ENCODE results near the gene ATF7IP2. TPM values are rescaled to one million over a fixed set of nuclear protein-coding genes. Genes with fewer than 3 reads are reported as not detected.

The ATF7IP2 gene
- total and polyA plus RNA-seq, 10 of the 15 experiments (the other 5 are each of a cell fraction or from before 2014, with no cell fraction given): 24.6 to 82.1 (median 51.9) TPM

GRCh38 chr16:10497132-10498101, 111.6 kb downstream of the ATF7IP2 start:
- 46% methylated on average over 13 of the region's 13 CpGs for WGBS (ENCODE audit: insufficient coverage, insufficient replicate concordance, low lambda C conversion rate, missing lambda C conversion rate)
- peaks cover 3% of the 10 kb centered on the region; the same call in 2 of the 3 replicates for H3K9me3 ChIP-seq (replicated peaks; ENCODE audit: control insufficient read depth, insufficient read depth, low read length)
- no peak overlapping the region for H3K4me3 ChIP-seq
- SMC1A ChIA-PET (ENCODE audit: uncharacterized antibody, unreplicated experiment): interaction anchor here (0.6 to 1.9 kb wide), 4 partner anchors 25 to 350 kb away, joined by 3 to 6 read pairs (median 3); no protein-coding TSS in a partner anchor
- no peak for TF ChIP-seq SRF (IDR thresholded peaks at IDR 0.05; ENCODE audit: low read depth in 2 of 2, low read length in 2 of 2)
- no peak for TF ChIP-seq RAD21 (IDR thresholded peaks at IDR 0.05; ENCODE audit: insufficient read depth, low read depth, low read length)
- TF ChIP-seq MXI1 (IDR thresholded peaks at IDR 0.05; ENCODE audit: low read depth, low read length): no peak
- no peak for TF ChIP-seq ESRRA (IDR thresholded peaks at IDR 0.05; ENCODE audit: low read length)
- no peak for TF ChIP-seq SPI1 (IDR thresholded peaks at IDR 0.05; ENCODE audit: borderline replicate concordance, insufficient read depth, low read depth, low read length)
- TF ChIP-seq POLR2AphosphoS5 (IDR thresholded peaks at IDR 0.05; ENCODE audit: low read length): no peak
- no peak for TF ChIP-seq E4F1 (IDR thresholded peaks at IDR 0.05; ENCODE audit: borderline replicate concordance, partially characterized antibody)
- no peak for TF ChIP-seq STAT1 (conservative IDR thresholded peaks at IDR 0.05)
- TF ChIP-seq NFIC (IDR thresholded peaks at IDR 0.05; ENCODE audit: low read depth, low read length): no peak
- no peak for TF ChIP-seq NBN (IDR thresholded peaks at IDR 0.05)
- TF ChIP-seq RCOR1 (conservative IDR thresholded peaks at IDR 0.05; ENCODE audit: low read depth, low read length): no peak
- no peak for TF ChIP-seq SREBF1 (IDR thresholded peaks at IDR 0.05; ENCODE audit: low read length)
- no peak for TF ChIP-seq SMC3 (IDR thresholded peaks at IDR 0.05; ENCODE audit: borderline replicate concordance, low read length)
- TF ChIP-seq KLF5 (IDR thresholded peaks at IDR 0.05; ENCODE audit: partially characterized antibody): no peak
- TF ChIP-seq IRF4 (IDR thresholded peaks at IDR 0.05; ENCODE audit: low read depth, low read length): no peak
- no peak for TF ChIP-seq NKRF (conservative IDR thresholded peaks at IDR 0.05)
- no peak for TF ChIP-seq HSF1 (IDR thresholded peaks at IDR 0.05; ENCODE audit: low read depth, low read length)
- H3K4me2 ChIP-seq (ENCODE audit: control insufficient read depth, insufficient read depth): no peak overlapping the region
- no peaks in the 10 kb centered on the region for H3K36me3 ChIP-seq (ENCODE audit: control insufficient read depth in 2 of 2, insufficient read depth in 2 of 2, low read length in 1 of 2)
- RAD21 ChIA-PET (ENCODE audit: unreplicated experiment): no interaction called here
- CTCF ChIA-PET: interaction anchor here (0.6 to 0.9 kb wide), 2 partner anchors 182 to 856 kb away, joined by 3 read pairs; no protein-coding TSS in a partner anchor
- no peaks in the 10 kb centered on the region; the same call in 1 of the 2 replicates for H3K4me1 ChIP-seq (ENCODE audit: control insufficient read depth, insufficient read depth, low read length)
- H3K79me2 ChIP-seq (ENCODE audit: control insufficient read depth, insufficient read depth, low read length): no peaks in the 10 kb centered on the region
- FAIRE-seq: no peak
- POLR2A ChIA-PET: interaction anchor here (0.6 to 0.7 kb wide), 3 partner anchors 33 to 105 kb away, joined by 3 to 6 read pairs (median 3); no protein-coding TSS in a partner anchor
- ATAC-seq: no peak
- intact Hi-C loops (cut with micrococcal nuclease; ENCODE audit: unreplicated experiment): no loop called here
- no peaks in the 10 kb centered on the region for H4K20me1 ChIP-seq (ENCODE audit: control insufficient read depth, insufficient read depth)
- in situ Hi-C loops (cut with MboI): no loop called here
- H3K27ac ChIP-seq (ENCODE audit: control insufficient read depth, insufficient read depth): no peak overlapping the region
- no peak for DNase-seq (ENCODE audit: low read depth, low spot score)
- BruUV-seq (replicated peaks): no TSS peak
- no peaks in the 10 kb centered on the region for H3K27me3 ChIP-seq (replicated peaks in 1 of 2; ENCODE audit: control insufficient read depth in 2 of 2, insufficient read depth in 2 of 2, low read length in 1 of 2)
- no peak overlapping the region for H3K9ac ChIP-seq (ENCODE audit: control insufficient read depth, insufficient read depth, low read length)
- H2AFZ ChIP-seq (ENCODE audit: control insufficient read depth, low read depth, low read length): no peak overlapping the region

Data from GM12878 (cell line).